HG03066 (cell line): Measurements from ENCODE around the gene KIF6.

Experiments
- ATAC-seq: cut with Tn5 transposase; IDR thresholded peaks from one replicate; pipeline ENCODE4 v1.9.1; 2021; ENCODE audit warnings: low read depth; ENCODE audit not compliant: unreplicated experiment

KIF6 gene

GRCh38 chr6:39560915-39561314 lies 164.3 kb downstream of the KIF6 start:
- no peak for ATAC-seq

GRCh38 chr6:39558591-39559190 lies 166.5 kb downstream of the KIF6 start:
- ATAC-seq: no peak

- no peak for ATAC-seq
Measured at GRCh38 chr6:39558079-39558478, 167.1 kb downstream of the KIF6 start.

- ATAC-seq: no peak
Measured at GRCh38 chr6:39555136-39555535, 170.1 kb downstream of the KIF6 start.

- no peak for ATAC-seq
Measured at GRCh38 chr6:39553860-39554802, 171.1 kb downstream of the KIF6 start.

- ATAC-seq: no peak
Measured at GRCh38 chr6:39553029-39553428, 172.2 kb downstream of the KIF6 start.

- no peak for ATAC-seq
Measured at GRCh38 chr6:39550191-39550590, 175.0 kb downstream of the KIF6 start.

GRCh38 chr6:39546731-39547130 lies 178.5 kb downstream of the KIF6 start:
- no peak for ATAC-seq

- ATAC-seq: no peak
Measured at GRCh38 chr6:39543950-39544349, 181.3 kb downstream of the KIF6 start.

- ATAC-seq: no peak
Measured at GRCh38 chr6:39543095-39543494, 182.1 kb downstream of the KIF6 start.

- no peak for ATAC-seq
Measured at GRCh38 chr6:39540454-39540853, 184.8 kb downstream of the KIF6 start.

- peak; percentile 98 for ATAC-seq
Measured at GRCh38 chr6:39530201-39530759, 194.9 kb downstream of the KIF6 start.

- ATAC-seq: no peak
Measured at GRCh38 chr6:39527792-39528564, 197.2 kb downstream of the KIF6 start.

- no peak for ATAC-seq
Measured at GRCh38 chr6:39524007-39524406, 201.2 kb downstream of the KIF6 start.

- no peak for ATAC-seq
Measured at GRCh38 chr6:39521958-39522357, 203.2 kb downstream of the KIF6 start.

- no peak for ATAC-seq
Measured at GRCh38 chr6:39520916-39521315, 204.3 kb downstream of the KIF6 start.

- no peak for ATAC-seq
Measured at GRCh38 chr6:39520411-39520810, 204.8 kb downstream of the KIF6 start.

- no peak for ATAC-seq
Measured at GRCh38 chr6:39518221-39518620, 207.0 kb downstream of the KIF6 start.

GRCh38 chr6:39517756-39518155 lies 207.5 kb downstream of the KIF6 start:
- ATAC-seq: no peak

- no peak for ATAC-seq
Measured at GRCh38 chr6:39516471-39516870, 208.7 kb downstream of the KIF6 start.

GRCh38 chr6:39515471-39515870 lies 209.7 kb downstream of the KIF6 start:
- ATAC-seq: no peak
